OCI-LY7 (cell line): Measurements from ENCODE around the gene PPIL1. TPM values are rescaled to one million over a fixed set of nuclear protein-coding genes. Genes with fewer than 3 reads are reported as not detected.

ENCODE experiments used
- BruUV-seq: library from RNA; stranded (reverse); fragments of 400-500 nt; replicated peaks from 2 replicates; lab custom pipeline; 2021; lab: Mats Ljungman, UMichigan
- CTCF ChIA-PET: fragments of 300-600 bp; sonication (Branson Sonifier 250); formaldehyde crosslinking; loops from one replicate; lab custom pipeline; 2022; ENCODE audit warnings: antibody characterized with exemption; ENCODE audit not compliant: unreplicated experiment; lab: Charles Lee
- POLR2A ChIA-PET: fragments of 300-600 bp; sonication (Branson Sonifier 250); formaldehyde crosslinking; loops from one replicate; lab custom pipeline; 2022; ENCODE audit warnings: antibody characterized with exemption; lab: Charles Lee
- DNase-seq: peaks from one replicate; pipeline ENCODE4 v3.0.0-alpha.2; 2015; ENCODE audit warnings: low spot score
- H2AFZ ChIP-seq: fragments of 200-600 bp; sonication (generic), shearing (Covaris generic); 2 replicates; pipeline ENCODE4 v1.6.1; 2014; ENCODE audit warnings: mild to moderate bottlenecking, antibody characterized with exemption, low read length, moderate library complexity
- H3K27ac ChIP-seq: fragments of 200-600 bp; sonication (generic); 2 replicates; pipeline ENCODE4 v1.5.1; 2014; ENCODE audit warnings: mixed run types, low read depth, mild to moderate bottlenecking, moderate library complexity, low read length, inconsistent platforms; ENCODE audit not compliant: poor library complexity, severe bottlenecking
- H3K36me3 ChIP-seq: fragments of 200-600 bp; sonication (generic); 2 replicates; pipeline ENCODE4 v1.6.1; 2014; ENCODE audit warnings: mild to moderate bottlenecking, antibody characterized with exemption, low read length, moderate library complexity, mixed read lengths; ENCODE audit not compliant: insufficient read depth
- H3K4me1 ChIP-seq: fragments of 200-600 bp; sonication (generic); 2 replicates; pipeline ENCODE4 v1.5.1; 2014; ENCODE audit warnings: mild to moderate bottlenecking, low read length; ENCODE audit not compliant: insufficient read depth, poor library complexity, severe bottlenecking
- H3K4me2 ChIP-seq: fragments of 200-600 bp; sonication (generic); 2 replicates; pipeline ENCODE4 v1.6.1; 2014; ENCODE audit warnings: mild to moderate bottlenecking, low read length
- H3K4me3 ChIP-seq: fragments of 200-600 bp; sonication (generic); 2 replicates; pipeline ENCODE4 v1.5.1; 2014; ENCODE audit warnings: mild to moderate bottlenecking, low read depth, low read length; ENCODE audit not compliant: poor library complexity, severe bottlenecking
- H3K79me2 ChIP-seq: fragments of 200-600 bp; sonication (generic); 2 replicates; pipeline ENCODE4 v1.6.1; 2016; ENCODE audit warnings: low read depth, mild to moderate bottlenecking, low read length, moderate library complexity, mixed read lengths; ENCODE audit not compliant: insufficient read depth
- H3K9me2 ChIP-seq: fragments of 200-600 bp; sonication (generic); 2 replicates; pipeline ENCODE4 v1.6.1; 2016; ENCODE audit warnings: mild to moderate bottlenecking, low read length, mixed read lengths; ENCODE audit not compliant: insufficient read depth
- H3K9me3 ChIP-seq: fragments of 200-600 bp; sonication (generic); 2 replicates; pipeline ENCODE4 v1.6.1; 2014; ENCODE audit warnings: mild to moderate bottlenecking, mixed run types, low read length, mixed read lengths
- H4K20me1 ChIP-seq: fragments of 200-600 bp; sonication (generic); 2 replicates; pipeline ENCODE4 v1.6.1; 2014; ENCODE audit warnings: mild to moderate bottlenecking, antibody characterized with exemption, low read length, moderate library complexity, mixed read lengths; ENCODE audit not compliant: insufficient read depth
- CTCF ChIP-seq: fragments of 200-600 bp; sonication (generic); conservative IDR thresholded peaks from 2 replicates; pipeline ENCODE4 v1.5.1; 2014; ENCODE audit warnings: mild to moderate bottlenecking, antibody characterized with exemption, low read length, moderate library complexity, mixed read lengths
- EZH2phosphoT487 ChIP-seq: fragments of 200-600 bp; sonication (generic); IDR thresholded peaks from 2 replicates; pipeline ENCODE4 v1.6.1; 2018; ENCODE audit warnings: low read depth, borderline replicate concordance, mild to moderate bottlenecking, mixed run types, antibody characterized with exemption, low read length, moderate library complexity, mixed read lengths
- intact Hi-C: fragments of 100-400 bp; cut with micrococcal nuclease; formaldehyde crosslinking; loops from one replicate; pipeline ENCODE4 v1.10.0; 2022; ENCODE audit not compliant: unreplicated experiment
- total RNA-seq, 2 experiments: library from RNA; depleted of rRNA in 1 of 2; stranded (reverse); fragments of >200 nt in 1 of 2; shearing (Covaris generic) in 1 of 2; gene quantifications; 2 replicates each; pipeline ENCODE4 v1.2.3, GENCODE V29; 2014 to 2022

The PPIL1 gene
- total RNA-seq, 2 experiments from 2014 or later, result 38.9 to 40.0 TPM

GRCh38 chr6:36851149-36851614 is 23.4 kb downstream of the PPIL1 start:
- Histone ChIP-seq H3K4me1 (no peaks in the 10 kb centered on the region), H3K27ac (no peak overlapping the region), H3K79me2 (no peaks in the 10 kb centered on the region), H3K9me2 (no peaks in the 10 kb centered on the region), H3K4me2 (no peak overlapping the region), H4K20me1 (0 out of 2 replicates have a peak, but pooled peaks cover 6% of the 10 kb centered on the region), H3K36me3 (peaks cover 56% of the 10 kb centered on the region), H3K4me3 (no peak overlapping the region), H3K9me3 (no peaks in the 10 kb centered on the region), H2AFZ (no peak overlapping the region)
- no TSS peak for BruUV-seq
- intact Hi-C loops, result loop anchor here (1.0 to 5.0 kb wide), 2 partner anchors 69 to 85 kb away; no protein-coding TSS in a partner anchor
- TF ChIP-seq EZH2phosphoT487, result no peak
- peak; percentile 98 for TF ChIP-seq CTCF
- DNase-seq, result peak; percentile 71
- POLR2A ChIA-PET, result interaction anchor here (0.6 to 2.1 kb wide), 2 partner anchors 22 to 85 kb away, joined by 4 to 6 read pairs; no protein-coding TSS in a partner anchor
- CTCF ChIA-PET, result interaction anchor here (2.0 to 2.7 kb wide), 2 partner anchors 82 to 92 kb away, joined by 6 to 9 read pairs; no protein-coding TSS in a partner anchor

GRCh38 chr6:36850021-36850420 is 24.6 kb downstream of the PPIL1 start:
- CTCF ChIA-PET, result interaction anchor here (1.2 kb wide), 1 partner anchor 84 kb away, joined by 3 read pairs; no protein-coding TSS in a partner anchor
- H3K4me2 ChIP-seq, result no peak overlapping the region

More at GRCh38 chr6:36850021-36850420, 24.6 kb downstream of the PPIL1 start:
- no peaks in the 10 kb centered on the region for H3K4me1 ChIP-seq
- BruUV-seq, result no TSS peak
- H2AFZ ChIP-seq, result no peak overlapping the region
- DNase-seq, result no peak
- POLR2A ChIA-PET, result no interaction called here
- H3K4me3 ChIP-seq, result no peak overlapping the region
- no peak overlapping the region for H3K27ac ChIP-seq
- H4K20me1 ChIP-seq, result 0 out of 2 replicates have a peak, but pooled peaks cover 6% of the 10 kb centered on the region
- H3K36me3 ChIP-seq, result peaks cover 44% of the 10 kb centered on the region
- no peaks in the 10 kb centered on the region for H3K9me2 ChIP-seq
- intact Hi-C loops, result loop anchor here (5.0 kb wide), 1 partner anchor 68 kb away; no protein-coding TSS in a partner anchor
- no peaks in the 10 kb centered on the region for H3K9me3 ChIP-seq
- TF ChIP-seq CTCF (no peak), EZH2phosphoT487 (no peak)
- no peaks in the 10 kb centered on the region for H3K79me2 ChIP-seq
